Inferior parietal cortex (tissue), 1 donor: ENCODE results near the gene HS6ST3.
"Not testable (repeated sequence)": the region's sequence is repeated elsewhere in the genome, so short reads cannot be mapped to it uniquely, and the experiment has no call there.

Source experiments
- DNase-seq: peaks from one replicate; pipeline ENCODE4 v3.0.0-alpha.2; 2016; ENCODE audit errors: extremely low spot score

HS6ST3 gene

DNA sequence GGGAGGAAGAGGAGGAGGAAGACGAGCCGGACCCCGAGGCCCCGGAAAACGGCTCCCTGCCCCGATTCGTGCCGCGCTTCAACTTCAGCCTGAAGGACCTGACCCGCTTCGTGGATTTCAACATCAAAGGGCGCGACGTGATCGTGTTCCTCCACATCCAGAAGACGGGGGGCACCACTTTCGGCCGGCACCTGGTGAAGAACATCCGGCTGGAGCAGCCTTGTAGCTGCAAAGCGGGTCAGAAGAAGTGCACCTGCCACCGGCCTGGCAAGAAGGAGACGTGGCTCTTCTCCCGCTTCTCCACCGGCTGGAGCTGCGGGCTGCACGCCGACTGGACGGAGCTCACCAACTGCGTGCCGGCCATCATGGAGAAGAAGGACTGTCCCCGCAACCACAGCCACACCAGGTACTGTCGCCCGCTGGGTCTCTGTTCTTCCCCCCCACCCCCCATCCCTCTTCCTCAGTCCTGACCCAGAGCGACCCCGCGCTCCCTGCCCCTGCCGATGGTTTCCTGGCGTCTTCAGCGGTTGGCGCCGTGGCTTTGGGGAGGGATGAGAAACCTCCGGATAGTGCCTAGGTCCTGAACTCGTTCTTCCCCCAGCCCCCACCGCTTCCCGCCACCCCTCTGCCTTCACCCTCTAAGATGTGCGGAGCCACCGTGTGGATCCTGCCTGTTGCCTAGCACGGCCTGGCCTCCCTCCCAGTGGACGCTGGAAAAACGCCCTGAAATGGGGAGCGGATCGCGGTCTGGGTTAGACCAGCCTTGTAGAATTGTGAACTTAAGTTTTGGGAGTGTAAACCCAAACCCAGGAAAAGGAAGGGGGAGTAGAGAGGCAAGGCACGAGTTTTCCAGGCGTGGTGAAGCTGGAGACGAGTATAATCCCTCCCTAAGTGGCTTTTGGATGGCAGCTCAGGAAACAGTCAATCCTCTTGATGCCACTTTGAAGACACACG lies 1.5 kb downstream of the HS6ST3 start:
- DNase-seq = no peak

DNA sequence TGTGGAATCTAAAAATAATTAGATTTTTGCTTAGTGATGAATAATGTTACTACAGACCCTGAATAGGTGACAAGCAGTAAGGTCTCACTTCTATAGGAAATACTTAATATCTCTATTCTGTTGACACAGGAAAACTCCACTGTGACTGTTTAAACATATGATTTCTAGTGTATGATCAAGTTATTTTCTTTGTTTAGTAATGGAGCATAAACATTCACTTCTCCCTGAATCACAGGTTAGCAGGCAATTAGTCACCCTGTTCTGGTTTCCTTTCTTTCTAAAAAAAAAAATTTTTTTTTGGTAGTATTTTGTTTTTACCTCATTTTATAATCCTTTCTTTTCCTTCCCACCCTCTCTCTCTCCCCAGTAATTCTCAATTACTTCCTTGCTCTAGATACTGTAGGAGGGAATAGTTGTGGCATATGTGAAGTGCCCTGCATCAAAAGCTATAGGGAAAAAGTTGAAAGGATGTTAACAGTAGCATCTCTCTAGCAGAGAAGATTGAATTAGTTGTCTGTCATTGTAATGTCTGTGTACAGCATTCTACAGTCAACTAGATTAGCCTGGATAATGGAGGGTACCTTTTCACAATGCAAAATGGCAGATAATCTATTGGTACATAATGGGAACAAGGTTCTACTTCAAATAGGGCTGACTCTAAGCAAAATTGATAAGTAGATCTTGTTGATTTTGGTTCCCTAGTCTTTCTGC lies 3.5 kb downstream of the HS6ST3 start:
- no peak for DNase-seq

GRCh38 chr13:96100457-96101220 lies 10.7 kb downstream of the HS6ST3 start:
- no peak for DNase-seq

- no peak for DNase-seq
These were observed 14.6 kb downstream of the HS6ST3 start for GRCh38 chr13:96104516-96104915.

DNA sequence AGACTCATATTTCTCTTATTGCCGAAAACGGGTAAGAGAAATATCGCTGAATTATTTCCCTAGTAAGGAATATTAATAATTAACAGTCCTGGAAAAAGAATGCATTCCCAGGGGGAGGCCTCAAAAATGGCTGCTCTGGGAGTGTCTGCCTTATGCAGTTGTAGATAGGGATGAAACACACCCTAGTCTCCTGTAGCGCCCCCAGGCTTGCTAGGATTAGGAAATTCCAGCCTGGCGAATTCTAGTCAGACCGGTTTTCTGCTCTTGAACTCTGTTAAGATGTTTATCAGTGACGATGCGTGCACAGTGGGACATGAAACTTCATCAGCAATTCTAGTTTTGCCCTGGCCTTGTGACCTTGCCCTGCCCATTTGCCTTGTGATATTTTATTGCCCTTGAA lies 18.2 kb downstream of the HS6ST3 start:
- DNase-seq = not testable (repeated sequence)

DNA sequence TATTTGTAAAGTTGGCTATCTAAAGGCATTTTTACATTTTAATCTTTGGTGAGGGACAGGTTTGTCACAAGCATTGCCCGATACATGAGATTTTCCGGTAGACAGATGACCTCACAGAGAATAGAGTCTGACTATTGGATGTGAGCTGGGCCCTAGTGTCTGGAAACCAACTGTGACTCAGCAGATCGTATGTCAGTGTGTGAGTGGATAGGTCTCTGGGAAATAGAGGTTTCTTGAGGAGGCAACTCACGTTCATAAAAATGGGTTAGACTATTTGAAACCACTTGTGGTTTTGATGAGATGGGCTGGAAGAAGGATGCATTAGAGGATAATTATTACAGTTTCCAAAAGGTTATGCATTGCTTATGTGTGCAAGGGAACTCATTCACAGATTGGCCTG lies 19.2 kb downstream of the HS6ST3 start:
- DNase-seq = no peak

DNA sequence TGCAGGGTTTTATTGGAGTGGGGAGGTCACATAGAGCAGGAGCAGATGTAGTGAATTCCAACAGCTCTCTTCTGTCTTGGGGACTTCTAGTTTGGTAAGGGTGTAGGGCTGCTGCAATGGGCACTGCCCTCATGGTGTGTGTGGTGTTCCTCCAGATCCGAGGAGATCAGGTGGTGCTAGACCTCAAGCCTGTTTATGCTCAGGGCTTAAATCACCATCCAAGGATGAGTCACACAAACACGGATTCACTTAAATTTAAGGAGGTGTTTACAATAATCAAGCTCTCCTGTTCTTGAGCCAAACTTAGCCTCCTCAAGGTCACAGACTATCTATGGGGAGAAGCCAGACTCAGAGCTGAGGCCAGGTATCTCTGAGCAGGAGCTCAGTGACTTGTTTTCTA lies 23.0 kb downstream of the HS6ST3 start:
- no peak for DNase-seq

DNA sequence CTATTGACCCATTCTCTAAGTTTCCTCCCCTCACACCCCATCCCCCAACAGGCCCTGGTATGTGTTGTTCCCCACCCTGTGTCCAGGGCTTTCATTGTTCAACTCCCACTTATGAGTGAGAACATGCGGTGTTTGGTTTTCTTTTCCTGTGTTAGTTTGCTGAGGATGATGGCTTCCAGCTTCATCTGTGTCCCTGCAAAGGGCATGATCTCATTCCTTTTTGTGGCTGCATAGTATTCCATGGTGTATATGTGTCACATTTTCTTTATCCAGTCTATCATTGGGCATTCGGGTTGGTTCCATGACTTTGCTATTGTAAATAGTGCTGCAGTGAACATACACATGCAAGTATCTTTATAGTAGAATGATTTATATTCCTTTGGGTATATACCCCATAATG lies 25.5 kb downstream of the HS6ST3 start:
- DNase-seq = not testable (repeated sequence)

GRCh38 chr13:96119921-96120320 lies 30.0 kb downstream of the HS6ST3 start:
- no peak for DNase-seq

DNA sequence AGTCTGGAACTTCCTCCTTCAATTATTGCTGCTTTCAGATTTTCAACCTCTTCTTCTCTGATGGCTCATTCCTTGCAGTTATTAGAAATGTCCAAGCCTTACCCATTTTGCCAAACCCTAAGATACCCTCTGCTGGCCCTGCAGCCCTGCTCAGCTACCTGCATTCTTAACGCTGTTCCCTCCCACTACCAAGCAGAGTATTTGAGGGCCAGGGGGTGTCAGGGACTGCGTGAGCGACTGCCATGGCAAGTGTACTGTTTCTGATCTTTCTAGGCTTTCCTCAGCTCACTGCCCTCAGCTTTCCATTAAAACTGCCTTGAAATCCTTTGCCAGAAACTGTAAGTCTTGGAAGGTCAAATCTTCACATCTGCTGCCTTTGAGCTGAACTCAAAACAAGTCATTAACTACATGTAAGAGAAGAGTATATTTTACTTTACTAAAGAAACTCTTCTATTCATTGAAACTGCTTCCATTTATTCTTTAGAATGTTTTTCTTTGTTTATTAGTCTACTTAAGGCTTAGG lies 41.0 kb downstream of the HS6ST3 start:
- no peak for DNase-seq

- peak; percentile 30 for DNase-seq
These were observed 51.1 kb downstream of the HS6ST3 start for GRCh38 chr13:96141032-96141431.

DNA sequence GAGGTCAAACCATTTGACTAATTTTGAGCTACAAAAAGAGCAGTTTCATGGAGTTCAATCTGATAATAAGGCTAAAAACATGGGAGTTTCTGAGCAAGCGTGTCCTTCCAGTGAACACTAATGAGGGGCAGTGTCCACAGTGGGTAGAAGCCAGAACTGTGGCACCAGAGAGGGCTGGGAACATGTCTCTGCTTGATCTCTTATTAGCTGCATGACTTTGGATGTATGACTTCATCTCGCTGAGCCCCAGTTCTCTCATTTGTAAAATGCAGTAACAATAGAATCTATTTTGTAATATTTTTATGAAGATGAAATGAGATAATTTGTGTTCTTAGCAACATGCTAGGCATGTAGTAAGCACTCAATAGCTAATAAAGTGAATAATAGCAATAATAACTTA lies 69.8 kb downstream of the HS6ST3 start:
- DNase-seq = no peak

DNA sequence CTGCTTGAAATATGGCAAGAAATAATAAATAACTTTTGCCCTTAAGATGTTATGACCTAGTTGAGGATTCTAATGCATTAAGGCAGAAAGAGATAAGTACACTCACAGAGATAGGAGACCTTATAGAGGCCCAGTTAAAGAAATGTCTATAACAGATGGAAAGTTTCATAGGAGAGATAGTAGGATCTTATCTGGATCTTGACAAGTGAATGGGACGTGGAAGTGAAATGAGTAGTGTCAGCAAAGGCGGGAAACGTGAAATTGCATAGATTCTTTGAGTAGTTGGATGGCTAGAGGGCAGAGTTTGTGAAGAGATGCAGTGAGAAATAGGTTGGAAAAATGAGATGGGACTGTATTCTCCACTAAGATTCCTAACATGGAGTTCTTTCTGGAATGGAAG lies 71.2 kb downstream of the HS6ST3 start:
- DNase-seq = no peak

DNA sequence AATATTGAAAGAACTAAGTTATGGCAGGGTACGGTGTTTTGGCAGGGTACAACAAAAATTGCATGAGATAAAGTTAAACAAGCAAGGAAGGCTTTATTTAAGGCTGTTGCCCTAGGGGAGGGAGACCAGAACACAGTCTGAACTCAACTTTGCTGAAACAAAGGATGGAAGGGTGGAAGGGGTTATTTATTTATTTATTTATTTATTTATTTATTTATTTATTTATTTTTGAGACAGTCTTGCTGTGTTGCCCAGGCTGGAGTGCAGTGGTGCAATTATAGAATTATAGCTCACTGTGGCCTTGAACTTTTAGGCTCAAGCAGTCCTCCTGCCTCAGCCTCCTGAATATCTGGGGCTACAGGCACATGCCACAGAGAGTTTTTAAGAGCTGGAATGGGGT lies 75.9 kb downstream of the HS6ST3 start:
- DNase-seq = no peak

DNA sequence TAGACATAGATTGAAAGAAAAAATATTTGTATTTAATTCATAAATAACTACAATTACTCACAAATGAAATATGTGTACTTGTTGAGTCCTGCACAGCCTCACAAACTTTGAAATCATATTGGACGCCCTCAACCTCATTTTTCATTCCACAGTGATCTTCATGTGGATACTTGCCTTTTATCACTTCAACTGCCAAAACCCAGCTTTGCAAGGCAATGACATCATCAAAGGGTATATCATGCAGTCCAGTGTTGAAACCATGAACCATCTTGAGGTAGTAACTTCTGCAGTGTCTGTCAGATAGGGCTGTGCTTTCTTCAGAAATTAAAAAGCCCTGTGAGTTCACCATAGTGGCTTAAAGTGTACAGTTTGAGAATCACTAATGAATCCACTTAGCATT lies 82.2 kb downstream of the HS6ST3 start:
- no peak for DNase-seq

GRCh38 chr13:96178759-96179158 lies 88.9 kb downstream of the HS6ST3 start:
- DNase-seq = no peak

DNA sequence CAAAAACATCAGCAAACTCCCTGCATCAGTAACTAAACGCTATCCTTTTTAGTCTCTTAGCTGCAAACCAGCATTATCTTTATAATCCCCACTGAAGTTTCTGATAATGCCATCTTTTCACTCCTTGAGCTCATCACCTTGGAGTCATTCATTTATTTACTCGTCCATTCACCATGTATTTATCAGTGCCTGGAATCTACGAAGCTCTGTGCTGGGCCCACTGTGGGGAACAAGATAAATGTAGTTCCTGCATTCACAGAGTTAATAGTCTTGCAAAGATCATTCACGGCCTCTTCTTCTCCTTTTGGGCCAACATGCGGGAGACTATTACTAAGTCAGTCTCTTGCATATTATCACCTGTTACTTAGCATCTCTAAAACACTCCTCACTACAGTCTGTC lies 89.4 kb downstream of the HS6ST3 start:
- DNase-seq = no peak

- no peak for DNase-seq
These were observed 92.0 kb downstream of the HS6ST3 start for GRCh38 chr13:96181911-96182310.

DNA sequence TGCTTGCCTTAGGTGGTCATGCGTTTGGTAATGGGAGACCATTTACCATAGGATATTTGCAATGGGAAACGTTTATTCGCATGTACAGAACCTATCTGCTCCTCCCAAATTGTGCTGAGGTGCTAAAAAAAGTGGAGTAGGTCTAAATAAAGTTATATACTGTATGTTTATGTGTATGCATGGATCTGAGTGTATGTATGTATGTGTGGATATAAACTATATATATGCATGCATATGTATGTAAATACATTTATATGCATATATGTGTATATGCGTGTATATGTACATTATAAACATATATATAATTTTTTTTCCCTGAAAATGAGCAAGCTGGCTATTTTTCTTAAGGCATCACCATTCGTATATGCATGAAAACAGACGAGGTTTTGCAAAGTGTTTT lies 95.9 kb downstream of the HS6ST3 start:
- DNase-seq = no peak

- no peak for DNase-seq
These were observed 101.5 kb downstream of the HS6ST3 start for GRCh38 chr13:96191367-96191766.

DNA sequence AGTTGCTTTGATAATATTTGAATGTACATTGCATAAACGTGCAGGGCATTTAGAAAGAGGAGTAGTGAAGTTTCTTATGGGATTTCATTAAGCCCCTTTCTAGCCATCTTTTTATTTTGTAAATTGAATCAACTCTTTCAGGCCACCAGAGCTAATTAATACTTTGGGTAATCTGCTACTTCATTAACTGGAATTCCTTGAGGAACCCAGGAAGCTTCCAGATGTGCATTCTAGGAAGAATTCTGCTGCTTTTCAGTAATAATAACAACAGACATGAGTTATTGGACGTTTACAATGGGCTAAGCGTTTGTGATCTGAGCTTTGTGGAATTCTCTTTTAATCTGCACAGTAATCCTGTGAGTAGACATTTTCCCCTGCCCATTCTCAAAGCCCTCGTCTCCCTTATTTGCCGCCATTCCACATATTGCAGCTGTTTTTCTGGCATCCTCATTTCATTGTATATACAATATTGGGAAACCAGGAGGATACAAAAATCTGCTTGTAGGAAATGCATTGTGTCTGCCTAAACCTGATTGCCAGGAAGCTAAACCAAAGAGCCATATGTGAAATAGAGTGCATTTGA lies 103.9 kb downstream of the HS6ST3 start:
- DNase-seq = no peak

DNA sequence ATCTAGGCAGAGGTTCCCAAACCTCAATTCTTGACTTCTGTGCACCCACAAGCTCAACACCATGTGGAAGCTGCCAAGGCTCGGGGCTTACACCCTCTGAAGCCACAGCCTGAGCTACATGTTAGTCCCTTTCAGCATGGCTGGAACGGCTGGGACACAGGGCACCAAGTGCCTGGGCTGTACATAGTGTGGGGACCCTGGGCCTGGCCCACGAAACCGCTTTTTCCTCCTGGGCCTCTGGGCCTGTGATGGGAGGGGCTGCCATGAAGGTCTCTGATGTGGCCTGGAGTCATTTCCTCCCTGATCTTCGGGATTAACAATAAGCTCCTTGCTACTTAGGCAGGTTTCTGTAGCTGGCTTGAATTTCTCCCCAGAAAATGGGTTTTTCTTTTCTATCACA lies 108.1 kb downstream of the HS6ST3 start:
- no peak for DNase-seq
